ENCODE measurements around the gene TUBGCP4.
"Not testable (repeated sequence)": the region's sequence is repeated elsewhere in the genome, so short reads cannot be mapped to it uniquely, and the experiment has no call there.

TUBGCP4 gene

DNA sequence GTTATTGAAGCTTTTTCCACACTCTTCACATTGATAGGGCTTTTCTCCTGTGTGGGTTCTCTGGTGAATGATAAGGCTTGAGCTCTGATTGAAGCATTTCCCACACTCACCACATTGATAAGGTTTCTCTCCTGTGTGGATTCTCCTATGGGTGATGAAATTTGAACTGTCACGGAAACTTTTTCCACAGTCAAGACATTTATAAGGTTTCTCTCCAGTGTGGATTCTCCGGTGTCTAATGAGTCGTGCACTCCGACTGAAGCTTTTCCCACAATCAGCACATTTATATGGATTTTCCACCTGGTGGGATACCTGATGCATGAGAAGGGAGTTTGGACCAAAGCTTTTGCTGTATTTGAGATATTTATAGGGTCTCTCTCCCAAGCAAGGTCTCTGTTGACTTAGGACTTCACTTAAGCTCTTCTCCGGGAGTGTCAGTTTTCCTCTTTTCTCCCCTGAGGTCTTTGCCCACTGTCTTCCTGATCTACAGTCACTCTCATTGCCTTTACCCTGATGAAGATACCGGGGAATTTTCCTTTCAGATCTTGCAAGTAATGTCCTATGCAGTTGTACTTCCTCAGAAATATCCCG is 9.5 kb upstream of the TUBGCP4 start:
- no peaks in the 10 kb centered on the region for H3K4me1 ChIP-seq (ENCODE audit: insufficient read depth, low read length)
- H3K9me3 ChIP-seq (ENCODE audit: insufficient read depth, low read depth, low read length), result peaks cover 39% of the 10 kb centered on the region
- H3K9ac ChIP-seq (ENCODE audit: low read depth, low read length), result no peak overlapping the region
- no peak overlapping the region for H3K4me3 ChIP-seq (ENCODE audit: low read length)
- no peaks in the 10 kb centered on the region for H3K27me3 ChIP-seq (ENCODE audit: insufficient read depth, low read length)
- peaks cover 82% of the 10 kb centered on the region for H3K36me3 ChIP-seq (ENCODE audit: insufficient read depth, low read depth, low read length)
- H3K27ac ChIP-seq (ENCODE audit: low read length), result no peak overlapping the region

GRCh38 chr15:43370310-43370974 is 459 bp upstream of the TUBGCP4 start:
- Histone ChIP-seq H3K9ac (ENCODE audit: low read depth, low read length) (peak overlapping the region; percentile 95), H3K4me3 (ENCODE audit: low read length) (peak overlapping the region; percentile 96), H3K9me3 (ENCODE audit: insufficient read depth, low read depth, low read length) (no peaks in the 10 kb centered on the region), H3K27ac (ENCODE audit: low read length) (no peak overlapping the region), H3K4me1 (ENCODE audit: insufficient read depth, low read length) (peaks cover 10% of the 10 kb centered on the region; the same call in 1 of the 2 replicates), H3K27me3 (ENCODE audit: insufficient read depth, low read length) (no peaks in the 10 kb centered on the region), H3K36me3 (ENCODE audit: insufficient read depth, low read depth, low read length) (peaks cover 30% of the 10 kb centered on the region)

DNA sequence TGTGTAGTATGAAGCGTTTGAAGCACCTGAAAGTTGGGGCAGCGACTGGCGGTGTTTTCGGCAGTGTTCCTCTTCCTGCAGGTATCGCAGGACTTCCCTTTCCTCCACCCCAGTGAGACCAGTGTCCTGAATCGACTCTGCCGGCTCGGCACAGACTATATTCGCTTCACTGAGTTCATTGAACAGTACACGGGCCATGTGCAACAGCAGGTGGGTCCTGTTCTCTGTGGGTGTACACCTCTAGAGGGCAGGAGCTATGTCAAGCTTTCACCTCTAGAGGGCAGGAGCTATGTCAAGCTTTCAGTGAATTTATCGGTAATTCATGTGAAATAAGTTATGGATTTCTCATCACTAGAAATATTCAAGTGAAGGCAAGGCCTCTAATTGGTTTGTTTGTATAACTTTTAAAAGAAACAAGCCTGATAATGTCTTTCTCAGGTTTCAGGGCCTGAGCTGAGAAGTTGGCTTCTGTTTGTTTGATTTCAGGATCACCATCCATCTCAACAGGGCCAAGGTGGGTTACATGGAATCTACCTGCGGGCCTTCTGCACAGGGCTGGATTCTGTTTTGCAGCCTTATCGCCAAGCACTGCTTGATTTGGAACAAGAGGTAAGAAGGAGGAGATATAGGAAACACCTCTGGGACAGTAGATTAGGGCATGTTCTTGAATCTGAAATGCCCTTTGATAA is 5.3 kb downstream of the TUBGCP4 start:
- no peak overlapping the region for H3K9ac ChIP-seq (ENCODE audit: low read depth, low read length)
- H3K27me3 ChIP-seq (ENCODE audit: insufficient read depth, low read length), result no peaks in the 10 kb centered on the region
- no peak overlapping the region for H3K27ac ChIP-seq (ENCODE audit: low read length)
- peaks cover 47% of the 10 kb centered on the region for H3K36me3 ChIP-seq (ENCODE audit: insufficient read depth, low read depth, low read length)
- H3K4me1 ChIP-seq (ENCODE audit: insufficient read depth, low read length), result peaks cover 6% of the 10 kb centered on the region; the same call in 1 of the 2 replicates
- H3K9me3 ChIP-seq (ENCODE audit: insufficient read depth, low read depth, low read length), result no peaks in the 10 kb centered on the region
- H3K4me3 ChIP-seq (ENCODE audit: low read length), result no peak overlapping the region

- H3K4me3 ChIP-seq (ENCODE audit: low read length), result no peak overlapping the region
- no peaks in the 10 kb centered on the region for H3K4me1 ChIP-seq (ENCODE audit: insufficient read depth, low read length)
- no peak overlapping the region for H3K27ac ChIP-seq (ENCODE audit: low read length)
- H3K27me3 ChIP-seq (ENCODE audit: insufficient read depth, low read length), result no peaks in the 10 kb centered on the region
- no peaks in the 10 kb centered on the region for H3K9me3 ChIP-seq (ENCODE audit: insufficient read depth, low read depth, low read length)
- no peak overlapping the region for H3K9ac ChIP-seq (ENCODE audit: low read depth, low read length)
- H3K36me3 ChIP-seq (ENCODE audit: insufficient read depth, low read depth, low read length), result peaks cover 71% of the 10 kb centered on the region
Measured at GRCh38 chr15:43378601-43379000, 7.7 kb downstream of the TUBGCP4 start.

DNA sequence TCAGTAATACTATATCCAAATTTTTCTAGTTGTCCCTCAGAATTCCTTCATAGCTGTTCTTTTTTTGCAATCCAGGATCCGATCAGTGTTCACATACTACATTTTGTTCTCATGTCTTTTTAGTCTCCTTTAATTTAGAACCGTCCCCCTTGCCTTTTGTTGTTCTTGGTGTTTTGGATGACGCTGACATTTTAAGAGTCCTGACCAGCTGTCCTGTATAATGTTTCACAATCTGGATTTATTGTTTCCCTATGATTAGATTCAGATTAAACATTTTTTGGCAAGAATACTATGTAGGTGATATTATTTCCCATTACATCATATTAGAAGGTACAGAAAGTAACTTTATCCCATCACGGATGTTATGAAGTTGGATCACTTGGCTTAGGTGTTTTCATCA is 11.4 kb downstream of the TUBGCP4 start:
- Histone ChIP-seq H3K9ac (ENCODE audit: low read depth, low read length) (no peak overlapping the region), H3K4me3 (ENCODE audit: low read length) (no peak overlapping the region), H3K27me3 (ENCODE audit: insufficient read depth, low read length) (no peaks in the 10 kb centered on the region), H3K4me1 (ENCODE audit: insufficient read depth, low read length) (no peaks in the 10 kb centered on the region), H3K36me3 (ENCODE audit: insufficient read depth, low read depth, low read length) (peaks cover 93% of the 10 kb centered on the region), H3K27ac (ENCODE audit: low read length) (no peak overlapping the region), H3K9me3 (ENCODE audit: insufficient read depth, low read depth, low read length) (no peaks in the 10 kb centered on the region)

GRCh38 chr15:43383070-43383469 is 12.2 kb downstream of the TUBGCP4 start:
- Histone ChIP-seq H3K4me3 (ENCODE audit: low read length) (no peak overlapping the region), H3K36me3 (ENCODE audit: insufficient read depth, low read depth, low read length) (peaks cover 92% of the 10 kb centered on the region), H3K27ac (ENCODE audit: low read length) (no peak overlapping the region), H3K9me3 (ENCODE audit: insufficient read depth, low read depth, low read length) (no peaks in the 10 kb centered on the region), H3K9ac (ENCODE audit: low read depth, low read length) (no peak overlapping the region), H3K4me1 (ENCODE audit: insufficient read depth, low read length) (no peaks in the 10 kb centered on the region), H3K27me3 (ENCODE audit: insufficient read depth, low read length) (no peaks in the 10 kb centered on the region)

GRCh38 chr15:43390723-43391122 is 19.8 kb downstream of the TUBGCP4 start:
- H3K36me3 ChIP-seq (ENCODE audit: insufficient read depth, low read depth, low read length), result peaks cover 52% of the 10 kb centered on the region
- H3K27ac ChIP-seq (ENCODE audit: low read length), result no peak overlapping the region
- no peak overlapping the region for H3K9ac ChIP-seq (ENCODE audit: low read depth, low read length)
- no peaks in the 10 kb centered on the region for H3K27me3 ChIP-seq (ENCODE audit: insufficient read depth, low read length)
- H3K9me3 ChIP-seq (ENCODE audit: insufficient read depth, low read depth, low read length), result no peaks in the 10 kb centered on the region
- H3K4me3 ChIP-seq (ENCODE audit: low read length), result no peak overlapping the region
- H3K4me1 ChIP-seq (ENCODE audit: insufficient read depth, low read length), result no peaks in the 10 kb centered on the region

GRCh38 chr15:43393592-43393991 is 22.7 kb downstream of the TUBGCP4 start:
- H3K4me3 ChIP-seq (ENCODE audit: low read length); H3K9ac ChIP-seq (ENCODE audit: low read depth, low read length); H3K9me3 ChIP-seq (ENCODE audit: insufficient read depth, low read depth, low read length); H3K27ac ChIP-seq (ENCODE audit: low read length); H3K4me1 ChIP-seq (ENCODE audit: insufficient read depth, low read length); H3K27me3 ChIP-seq (ENCODE audit: insufficient read depth, low read length): not testable (repeated sequence)
- peaks cover 56% of the 10 kb centered on the region for H3K36me3 ChIP-seq (ENCODE audit: insufficient read depth, low read depth, low read length)

DNA sequence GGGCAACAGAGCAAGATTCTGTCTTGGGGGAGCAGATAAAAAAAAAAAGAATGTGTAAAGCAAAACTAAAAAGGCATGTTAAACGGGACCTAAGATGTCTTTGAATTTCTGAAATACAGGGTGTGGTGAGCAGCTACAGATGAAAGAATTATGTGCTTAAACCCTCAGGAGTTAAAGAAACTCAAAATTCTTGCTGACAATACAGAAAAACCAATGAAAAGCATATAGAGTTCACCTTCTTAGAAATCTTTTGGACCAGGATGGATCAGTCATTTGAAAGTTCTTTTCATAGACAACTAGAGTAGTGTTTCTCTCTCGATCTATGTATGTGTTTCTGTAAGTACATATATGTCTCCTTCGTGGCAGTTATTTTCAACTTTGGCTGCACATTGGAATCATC is 31.4 kb downstream of the TUBGCP4 start:
- peaks cover 99% of the 10 kb centered on the region for H3K36me3 ChIP-seq (ENCODE audit: insufficient read depth, low read depth, low read length)
- H3K9ac ChIP-seq (ENCODE audit: low read depth, low read length), result no peak overlapping the region
- no peaks in the 10 kb centered on the region for H3K4me1 ChIP-seq (ENCODE audit: insufficient read depth, low read length)
- H3K27me3 ChIP-seq (ENCODE audit: insufficient read depth, low read length), result no peaks in the 10 kb centered on the region
- no peak overlapping the region for H3K27ac ChIP-seq (ENCODE audit: low read length)
- no peaks in the 10 kb centered on the region for H3K9me3 ChIP-seq (ENCODE audit: insufficient read depth, low read depth, low read length)
- H3K4me3 ChIP-seq (ENCODE audit: low read length), result no peak overlapping the region

GRCh38 chr15:43403616-43404015 is 32.7 kb downstream of the TUBGCP4 start:
- Histone ChIP-seq H3K9me3 (ENCODE audit: insufficient read depth, low read depth, low read length) (no peaks in the 10 kb centered on the region), H3K4me3 (ENCODE audit: low read length) (no peak overlapping the region), H3K36me3 (ENCODE audit: insufficient read depth, low read depth, low read length) (peaks cover 99% of the 10 kb centered on the region), H3K4me1 (ENCODE audit: insufficient read depth, low read length) (no peaks in the 10 kb centered on the region), H3K27ac (ENCODE audit: low read length) (no peak overlapping the region), H3K9ac (ENCODE audit: low read depth, low read length) (no peak overlapping the region), H3K27me3 (ENCODE audit: insufficient read depth, low read length) (no peaks in the 10 kb centered on the region)

GRCh38 chr15:43404130-43404529 is 33.2 kb downstream of the TUBGCP4 start:
- Histone ChIP-seq H3K9ac (ENCODE audit: low read depth, low read length) (no peak overlapping the region), H3K9me3 (ENCODE audit: insufficient read depth, low read depth, low read length) (no peaks in the 10 kb centered on the region), H3K4me3 (ENCODE audit: low read length) (no peak overlapping the region), H3K4me1 (ENCODE audit: insufficient read depth, low read length) (no peaks in the 10 kb centered on the region), H3K36me3 (ENCODE audit: insufficient read depth, low read depth, low read length) (peaks cover 99% of the 10 kb centered on the region), H3K27ac (ENCODE audit: low read length) (no peak overlapping the region), H3K27me3 (ENCODE audit: insufficient read depth, low read length) (no peaks in the 10 kb centered on the region)

- Histone ChIP-seq H3K27me3 (ENCODE audit: insufficient read depth, low read length) (no peaks in the 10 kb centered on the region), H3K27ac (ENCODE audit: low read length) (no peak overlapping the region), H3K36me3 (ENCODE audit: insufficient read depth, low read depth, low read length) (peaks cover 100% of the 10 kb centered on the region), H3K4me3 (ENCODE audit: low read length) (no peak overlapping the region), H3K4me1 (ENCODE audit: insufficient read depth, low read length) (no peaks in the 10 kb centered on the region), H3K9me3 (ENCODE audit: insufficient read depth, low read depth, low read length) (no peaks in the 10 kb centered on the region), H3K9ac (ENCODE audit: low read depth, low read length) (no peak overlapping the region)
Measured at GRCh38 chr15:43406189-43406588, 35.3 kb downstream of the TUBGCP4 start.
